GM11168 (cell line): ENCODE data around the gene DOK3.

ENCODE experiments used
- in situ Hi-C: fragments of 300-500 bp; cut with MboI; formaldehyde crosslinking; loops from one replicate; pipeline ENCODE4 v1.12.0; 2022; ENCODE audit warnings: low sequenced_read_pairs; ENCODE audit not compliant: unreplicated experiment

DOK3 gene

DNA sequence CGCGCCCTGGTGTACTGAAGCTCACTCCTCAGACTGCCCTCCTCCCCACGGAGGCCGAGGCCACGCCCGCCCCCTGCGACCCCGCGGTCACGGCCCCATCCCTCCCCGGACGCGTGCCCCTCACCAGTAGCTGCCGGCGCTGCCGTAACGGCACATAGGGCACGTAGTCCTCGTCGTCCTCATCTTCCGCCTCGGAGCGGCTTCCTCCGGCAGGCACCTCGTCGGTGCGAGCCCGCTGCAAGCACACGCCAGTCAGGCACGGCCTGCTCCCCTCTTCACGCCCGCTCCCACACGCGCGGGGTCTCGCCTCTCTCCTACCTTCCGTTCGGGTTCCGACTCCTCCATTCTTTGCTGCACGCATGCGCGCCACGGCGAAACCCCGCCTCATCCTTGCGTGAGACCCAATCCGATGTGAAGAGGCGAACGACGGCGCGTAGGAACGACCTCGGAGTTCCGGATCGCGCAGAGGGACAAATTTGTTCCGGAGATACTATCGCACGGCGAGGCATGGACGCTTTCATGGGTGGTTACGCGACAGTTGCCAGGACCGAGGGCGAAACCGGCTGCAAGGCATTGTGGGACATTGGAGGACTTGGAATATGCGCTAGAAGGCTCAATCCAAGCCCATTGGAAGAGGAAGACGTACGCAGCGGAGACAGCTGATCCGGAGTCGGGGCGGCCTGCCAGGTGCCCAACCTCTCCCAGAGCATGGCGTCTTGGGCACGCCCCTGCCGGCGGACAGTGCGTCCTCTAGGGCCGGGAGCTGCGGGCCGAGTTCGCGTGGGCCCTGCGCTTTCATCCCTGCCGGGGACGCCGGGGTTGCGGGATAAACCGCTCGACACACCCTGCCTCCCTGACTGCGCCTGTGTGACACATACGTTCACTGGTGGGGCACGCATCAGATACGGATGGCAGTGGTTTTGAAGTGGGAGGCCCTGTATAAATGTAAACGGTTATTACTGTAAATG lies 7.3 kb upstream of the DOK3 start, which contains the start of gene DDX41:
Gene DDX41 (minus strand): TSS at position 361 of the 968 bp plus-strand sequence. CDS start 16 bp downstream, at position 345.
- in situ Hi-C loops = no loop called here

- in situ Hi-C loops = no loop called here
Observed at GRCh38 chr5:177515580-177515979, 6.0 kb upstream of the DOK3 start.

DNA sequence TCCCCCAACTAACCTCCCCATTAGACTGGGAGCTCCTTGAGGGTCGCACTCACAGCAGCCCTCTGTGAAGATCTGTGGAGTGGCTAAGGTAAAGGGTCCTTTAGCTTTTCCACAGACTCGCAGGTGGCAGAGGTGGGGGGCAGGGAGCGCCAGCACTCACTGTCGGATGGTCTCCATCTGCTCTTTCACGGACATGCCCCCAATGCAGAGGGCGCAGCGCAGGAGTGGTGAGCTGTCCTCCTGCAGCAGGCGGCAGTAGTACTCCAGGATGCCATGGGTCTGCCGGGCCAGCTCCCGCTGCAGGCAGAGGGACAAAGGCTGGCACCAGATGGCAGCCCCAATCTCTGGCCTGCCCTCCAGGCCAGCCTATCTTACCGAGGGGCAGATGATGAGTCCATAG lies 4.9 kb upstream of the DOK3 start:
- in situ Hi-C loops = no loop called here

DNA sequence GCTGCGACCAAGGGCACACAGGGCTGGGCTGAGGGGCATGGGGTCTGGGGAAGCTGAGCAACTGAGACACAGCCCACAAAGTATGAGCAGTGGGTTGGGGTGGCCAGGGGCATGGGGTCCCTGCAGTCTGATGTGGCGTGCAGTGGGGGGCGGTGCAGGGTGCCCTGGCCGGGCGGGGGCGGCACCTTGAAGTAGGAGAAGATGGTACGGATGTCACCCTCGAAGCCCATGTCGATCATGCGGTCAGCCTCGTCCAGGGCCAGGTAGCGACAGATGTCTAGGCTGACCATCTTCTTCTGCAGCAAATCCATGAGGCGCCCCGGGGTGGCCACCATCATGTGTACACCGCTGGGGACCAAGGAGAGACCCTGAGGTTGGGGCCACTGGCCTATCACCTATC lies 3.9 kb upstream of the DOK3 start:
- in situ Hi-C loops = no loop called here

GRCh38 chr5:177512736-177513380 lies 3.2 kb upstream of the DOK3 start:
- in situ Hi-C loops = no loop called here

DNA sequence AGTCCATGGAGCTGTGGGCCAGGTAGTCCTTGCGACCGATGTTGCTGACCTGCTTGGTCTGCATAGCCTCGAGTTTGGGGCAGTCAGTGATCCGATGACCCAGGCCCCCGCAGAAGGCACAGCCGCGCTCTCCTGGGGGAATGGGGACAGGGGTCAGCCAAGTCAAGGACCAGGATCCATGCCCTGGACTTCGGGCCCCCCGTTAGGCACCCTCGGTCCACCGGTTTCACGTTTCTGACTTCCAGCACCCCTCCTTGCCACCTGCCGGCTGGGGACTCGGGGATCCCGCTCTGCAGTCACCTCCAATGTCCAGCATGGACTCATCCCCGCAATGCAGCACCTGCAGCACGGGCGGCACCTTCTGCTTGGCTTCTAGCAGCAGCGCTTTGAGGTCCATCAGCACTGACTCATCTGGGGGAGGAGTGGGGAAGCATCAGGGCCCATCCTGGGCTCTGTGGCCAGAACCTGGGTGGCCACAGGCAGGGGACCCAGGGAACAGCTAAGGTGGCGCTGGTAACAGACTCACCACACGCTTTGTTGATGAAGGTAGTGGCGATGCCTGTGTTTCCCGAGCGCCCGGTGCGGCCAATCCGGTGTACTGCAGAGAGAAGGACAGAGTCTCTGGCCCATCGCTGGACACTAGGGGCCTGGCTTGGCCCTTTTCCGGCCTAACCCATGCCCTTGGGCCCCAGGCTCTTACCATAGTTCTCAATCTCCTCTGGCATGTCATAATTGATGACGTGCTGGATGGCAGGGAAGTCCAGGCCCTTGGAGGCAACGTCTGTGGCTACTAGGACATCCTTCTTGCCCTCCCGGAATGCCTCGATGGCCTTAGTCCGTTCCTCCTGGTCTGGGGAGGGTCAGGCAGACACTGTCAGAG lies 2.4 kb upstream of the DOK3 start:
- in situ Hi-C loops = no loop called here

DNA sequence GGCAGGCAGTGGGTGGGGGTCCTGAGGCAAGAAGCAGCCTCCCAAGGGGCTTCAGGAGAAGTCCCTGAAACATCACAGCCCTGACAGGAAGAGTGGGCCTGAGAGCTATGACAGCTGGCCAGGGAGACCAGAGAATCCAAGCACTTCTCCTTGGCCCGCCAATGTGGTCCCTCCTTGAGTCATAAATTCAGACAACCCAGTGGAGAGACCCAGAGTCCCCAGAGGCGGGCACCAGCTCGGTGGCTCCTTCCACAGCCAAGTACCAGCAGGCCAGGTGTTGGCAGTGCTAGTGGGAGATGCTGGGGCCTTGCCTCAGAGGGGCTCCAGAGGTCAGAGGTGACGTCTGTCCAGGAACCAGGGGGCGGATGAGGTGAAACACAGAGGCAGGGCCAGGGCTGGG lies 1.6 kb upstream of the DOK3 start:
- in situ Hi-C loops = no loop called here

DNA sequence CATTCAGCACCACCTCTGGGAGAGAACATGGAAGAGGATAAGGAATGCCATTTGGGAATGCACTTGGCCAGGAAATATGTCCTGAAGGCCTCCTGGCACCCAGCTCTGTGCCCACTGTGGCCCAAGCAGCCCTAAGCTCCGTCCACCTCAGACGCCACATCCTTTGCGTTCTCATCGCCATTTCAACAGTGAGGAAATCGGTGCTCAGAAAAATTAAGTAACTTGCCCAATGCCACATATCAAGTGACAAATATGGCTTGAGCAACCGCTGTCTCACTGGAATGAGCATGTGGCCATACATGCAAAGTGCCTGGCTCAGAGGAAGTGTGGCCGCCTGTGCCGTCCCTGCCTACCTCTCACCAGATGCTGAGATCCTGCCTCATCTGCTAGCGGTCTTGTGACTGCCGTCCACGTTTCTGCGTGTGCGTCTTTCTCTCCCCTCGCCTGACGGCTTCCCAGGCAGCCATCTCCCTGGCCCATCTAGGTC lies 984 bp upstream of the DOK3 start:
- in situ Hi-C loops = no loop called here

DNA sequence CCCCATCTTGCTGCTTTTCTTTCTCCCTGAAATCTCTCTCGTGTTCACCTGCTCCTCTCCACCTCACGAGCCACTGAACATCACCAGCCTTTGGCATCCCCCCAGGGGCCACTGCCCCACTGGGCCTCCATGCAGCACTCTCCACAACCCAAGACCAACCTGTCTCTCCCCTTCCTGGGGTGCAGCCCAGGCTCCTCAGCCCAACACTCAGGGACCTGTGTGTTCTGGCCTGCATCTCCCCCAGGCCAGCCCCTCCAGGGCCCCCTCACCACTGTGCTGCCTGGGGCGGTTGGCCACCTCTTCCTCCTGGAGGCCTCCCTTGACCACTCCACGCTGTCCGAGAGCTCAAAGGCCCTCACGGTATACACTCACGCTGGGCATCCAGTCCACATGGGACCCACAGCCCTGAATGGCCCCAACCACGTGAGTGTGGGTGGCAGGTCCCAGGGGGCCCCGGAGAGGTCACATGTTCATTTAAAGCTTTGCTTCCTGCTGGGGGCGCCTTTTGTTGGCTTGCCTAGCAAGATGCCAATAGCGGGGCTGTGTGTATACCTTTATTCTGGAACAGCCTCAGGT lies 453 bp upstream of the DOK3 start:
- in situ Hi-C loops = no loop called here

- in situ Hi-C loops = no loop called here
Observed at GRCh38 chr5:177508837-177509236, 789 bp downstream of the DOK3 start.

DNA sequence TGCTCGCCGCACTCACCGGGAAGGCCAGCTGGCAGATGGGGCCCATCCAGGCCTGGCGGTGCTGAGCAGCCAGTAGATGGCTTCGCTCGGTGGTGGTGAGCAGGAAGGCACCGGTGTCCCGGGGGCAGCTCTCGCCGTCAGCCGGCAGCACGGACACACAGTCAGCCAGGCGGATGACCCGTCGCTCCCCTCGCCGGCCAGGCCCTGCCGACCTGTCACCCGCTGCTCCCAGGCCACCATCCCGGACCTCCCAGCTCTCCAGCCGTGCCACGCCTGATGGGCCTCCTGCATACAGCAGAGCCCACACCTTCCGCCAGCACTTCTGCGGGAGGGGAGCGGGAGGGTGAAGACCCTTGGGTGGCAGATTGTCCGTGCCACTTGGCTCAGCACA lies 1.4 kb downstream of the DOK3 start:
- in situ Hi-C loops = no loop called here

DNA sequence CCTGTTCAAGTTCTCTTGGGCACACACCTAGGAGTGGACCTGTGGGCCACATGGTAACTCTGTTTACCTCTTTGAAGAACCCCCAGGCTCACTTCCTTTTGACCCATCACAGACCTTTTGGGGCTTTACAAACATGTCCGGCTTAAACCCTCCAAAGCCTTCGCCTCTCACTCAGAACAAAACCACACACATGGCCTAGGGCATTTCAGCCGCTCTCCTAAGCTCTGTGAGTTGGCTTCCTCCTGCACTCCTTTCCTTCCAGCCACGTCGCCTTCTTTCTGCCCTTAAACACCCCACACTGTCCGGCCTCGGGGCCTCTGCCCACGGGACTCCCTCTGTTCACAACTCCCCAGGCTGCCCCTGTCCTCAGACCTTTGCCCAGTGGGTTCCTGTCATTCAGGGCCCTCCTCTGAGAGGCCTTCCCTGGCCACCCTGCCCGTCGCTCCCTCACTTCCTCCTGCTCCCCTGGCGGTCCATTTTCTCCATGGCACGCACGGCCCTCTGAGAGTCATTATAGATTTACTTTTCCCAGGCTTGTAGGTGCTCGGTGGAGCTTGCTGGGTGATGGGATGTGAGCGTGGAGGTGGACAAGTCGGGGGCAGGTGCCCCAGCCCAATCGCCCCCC lies 1.9 kb downstream of the DOK3 start:
- in situ Hi-C loops = no loop called here

GRCh38 chr5:177507165-177507564 lies 2.5 kb downstream of the DOK3 start:
- in situ Hi-C loops = no loop called here

DNA sequence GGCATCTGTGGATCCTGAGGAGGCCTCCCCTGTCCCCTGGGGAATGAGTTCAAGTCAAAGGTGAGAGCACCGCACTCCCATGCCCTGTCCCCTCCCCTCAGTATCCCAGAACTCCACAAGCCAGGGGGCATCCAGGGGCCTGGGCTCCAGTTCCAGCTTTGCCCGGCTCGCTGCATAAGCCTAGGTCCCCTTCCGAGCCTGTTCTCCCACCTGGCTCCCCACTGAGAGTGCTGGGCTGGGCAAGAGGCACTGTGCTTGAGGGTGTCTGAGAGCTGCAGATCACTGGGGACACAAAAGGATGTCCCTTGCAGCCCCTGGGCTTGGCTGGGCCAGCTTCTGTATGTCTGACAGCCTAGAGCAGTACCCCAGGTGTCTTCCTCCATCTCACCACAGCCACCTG lies 4.6 kb downstream of the DOK3 start:
- in situ Hi-C loops = no loop called here

- in situ Hi-C loops = no loop called here
Observed at GRCh38 chr5:177504086-177505056, 5.3 kb downstream of the DOK3 start.

- in situ Hi-C loops = no loop called here
Observed at GRCh38 chr5:177503351-177504085, 6.1 kb downstream of the DOK3 start.

DNA sequence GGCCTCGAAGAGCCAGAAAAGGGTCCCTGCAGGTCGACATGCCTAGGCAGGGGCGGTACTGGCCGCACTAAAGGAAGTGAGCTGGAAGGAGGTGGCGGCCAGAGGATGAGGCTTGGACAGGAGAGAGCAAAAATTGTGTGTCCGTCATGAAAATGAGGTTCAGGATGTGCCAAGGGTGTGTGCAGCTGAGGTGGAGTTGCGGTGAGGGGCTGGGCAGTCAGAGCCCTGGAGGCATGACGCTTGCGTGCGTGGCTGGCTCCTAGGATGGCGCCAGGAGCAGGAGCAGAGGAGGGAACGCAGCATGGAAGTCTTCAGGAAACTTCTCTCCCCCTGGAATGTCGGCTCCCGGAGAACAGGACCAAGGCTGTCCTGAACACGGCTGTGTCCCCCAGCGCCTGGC lies 6.7 kb downstream of the DOK3 start:
- in situ Hi-C loops = no loop called here
